HG03066 (cell line): ENCODE measurements around the gene CRACR2A.

ENCODE experiments used
- ATAC-seq: cut with Tn5 transposase; IDR thresholded peaks from one replicate; pipeline ENCODE4 v1.9.1; 2021; ENCODE audit warnings: low read depth; ENCODE audit not compliant: unreplicated experiment

CRACR2A gene

DNA sequence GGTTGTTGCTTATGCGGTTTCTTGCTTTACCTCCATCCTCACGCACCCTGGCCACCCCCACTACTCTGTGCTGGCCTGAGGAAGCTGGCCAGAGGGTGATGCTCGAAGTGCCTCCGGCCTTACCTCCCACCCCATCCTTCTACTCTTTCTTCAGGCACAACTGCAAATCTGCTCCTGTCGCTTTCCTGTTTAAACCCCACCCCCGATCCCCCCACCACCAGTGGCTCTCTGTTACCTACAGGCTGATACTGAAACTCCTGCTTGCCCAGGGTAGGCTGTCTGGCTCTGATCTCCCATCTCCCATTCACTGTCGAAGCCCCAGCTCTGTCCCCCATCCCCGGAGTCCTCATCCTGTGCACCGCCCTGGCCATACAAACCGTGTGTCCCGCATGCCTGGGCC lies 150.4 kb downstream of the CRACR2A start:
- no peak for ATAC-seq

DNA sequence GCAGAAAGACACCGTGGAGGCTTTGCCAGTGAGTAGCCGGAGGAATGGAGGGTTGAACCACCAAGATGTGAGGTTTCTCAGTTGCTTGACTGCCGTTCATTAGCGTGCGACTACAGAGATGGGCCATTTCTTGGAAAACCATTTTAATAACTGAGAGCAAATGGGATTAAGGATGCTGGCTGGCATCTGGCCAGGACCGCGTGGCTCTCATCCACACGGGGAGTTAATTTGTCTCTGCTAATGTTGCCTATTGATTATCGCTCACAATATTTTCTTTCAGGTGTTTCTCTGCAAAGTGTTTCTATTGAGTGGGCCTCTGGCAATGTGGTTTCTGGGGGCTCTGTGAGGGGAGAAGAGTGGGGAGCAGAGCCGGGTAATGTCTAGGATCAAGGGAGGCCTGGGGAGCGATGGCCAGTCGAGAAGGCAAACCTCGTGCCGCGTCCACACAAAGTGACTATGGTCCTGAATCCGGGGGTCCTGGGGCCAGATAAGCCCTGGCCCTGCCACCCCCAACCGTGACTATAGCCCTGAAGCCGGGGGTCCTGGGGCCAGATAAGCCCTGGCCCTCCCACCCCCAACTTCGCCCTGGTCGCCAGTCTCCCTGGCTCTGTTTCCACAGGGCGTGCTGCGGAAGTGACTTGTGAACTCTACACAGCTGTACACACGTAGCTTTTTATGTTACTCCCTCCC lies 151.3 kb downstream of the CRACR2A start:
- no peak for ATAC-seq

DNA sequence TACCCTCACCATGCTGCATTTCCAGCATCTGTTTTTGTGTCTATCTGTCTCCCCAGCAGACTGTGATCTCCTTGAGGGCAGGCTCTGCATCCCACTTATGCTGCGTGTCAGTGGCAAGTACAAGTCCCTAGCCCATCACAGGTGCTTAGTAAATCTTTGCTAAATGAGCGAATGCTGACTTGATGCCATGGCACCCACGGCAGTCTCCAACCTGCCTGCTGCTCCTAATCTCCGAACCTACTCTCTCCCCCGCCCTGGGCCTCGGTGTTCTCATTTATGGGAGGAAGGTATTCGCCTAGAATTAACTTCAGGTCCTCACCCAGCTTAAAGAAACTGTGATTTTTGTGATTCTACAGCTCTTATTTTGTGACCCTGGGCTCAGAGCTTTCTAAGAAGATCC lies 152.0 kb downstream of the CRACR2A start:
- ATAC-seq: no peak

DNA sequence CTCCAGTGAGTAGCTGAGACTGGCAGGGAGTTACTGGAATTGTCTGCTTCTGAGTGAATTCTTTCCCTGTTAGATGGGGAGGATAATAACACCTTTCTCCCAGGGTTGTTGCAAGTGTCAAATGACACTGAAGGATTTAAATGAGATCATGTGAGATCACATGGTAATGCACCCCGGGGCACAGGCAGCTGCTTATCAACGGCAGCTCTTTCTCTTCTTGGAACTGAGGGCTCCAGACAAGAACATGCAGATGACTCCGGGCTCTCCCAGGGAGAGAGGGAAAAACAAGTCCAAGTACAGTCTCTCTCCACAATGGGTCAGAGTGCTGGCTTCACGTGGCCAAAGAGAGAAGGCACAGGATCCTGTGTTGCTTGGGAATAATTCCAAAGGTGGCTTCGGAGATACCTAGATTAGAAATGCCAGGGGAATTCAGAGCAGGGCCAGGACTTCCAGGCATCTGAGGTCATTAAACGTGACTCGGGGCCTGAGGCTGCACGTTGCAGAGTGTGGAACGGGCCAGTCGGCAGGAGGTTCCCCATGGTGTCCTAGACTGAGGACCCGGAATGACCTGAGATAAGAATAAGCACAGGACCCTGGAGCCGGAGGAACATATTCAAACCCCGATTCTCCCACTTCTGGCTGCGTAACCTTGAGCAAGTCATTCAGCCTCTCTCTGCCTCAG lies 152.7 kb downstream of the CRACR2A start:
- ATAC-seq: no peak

DNA sequence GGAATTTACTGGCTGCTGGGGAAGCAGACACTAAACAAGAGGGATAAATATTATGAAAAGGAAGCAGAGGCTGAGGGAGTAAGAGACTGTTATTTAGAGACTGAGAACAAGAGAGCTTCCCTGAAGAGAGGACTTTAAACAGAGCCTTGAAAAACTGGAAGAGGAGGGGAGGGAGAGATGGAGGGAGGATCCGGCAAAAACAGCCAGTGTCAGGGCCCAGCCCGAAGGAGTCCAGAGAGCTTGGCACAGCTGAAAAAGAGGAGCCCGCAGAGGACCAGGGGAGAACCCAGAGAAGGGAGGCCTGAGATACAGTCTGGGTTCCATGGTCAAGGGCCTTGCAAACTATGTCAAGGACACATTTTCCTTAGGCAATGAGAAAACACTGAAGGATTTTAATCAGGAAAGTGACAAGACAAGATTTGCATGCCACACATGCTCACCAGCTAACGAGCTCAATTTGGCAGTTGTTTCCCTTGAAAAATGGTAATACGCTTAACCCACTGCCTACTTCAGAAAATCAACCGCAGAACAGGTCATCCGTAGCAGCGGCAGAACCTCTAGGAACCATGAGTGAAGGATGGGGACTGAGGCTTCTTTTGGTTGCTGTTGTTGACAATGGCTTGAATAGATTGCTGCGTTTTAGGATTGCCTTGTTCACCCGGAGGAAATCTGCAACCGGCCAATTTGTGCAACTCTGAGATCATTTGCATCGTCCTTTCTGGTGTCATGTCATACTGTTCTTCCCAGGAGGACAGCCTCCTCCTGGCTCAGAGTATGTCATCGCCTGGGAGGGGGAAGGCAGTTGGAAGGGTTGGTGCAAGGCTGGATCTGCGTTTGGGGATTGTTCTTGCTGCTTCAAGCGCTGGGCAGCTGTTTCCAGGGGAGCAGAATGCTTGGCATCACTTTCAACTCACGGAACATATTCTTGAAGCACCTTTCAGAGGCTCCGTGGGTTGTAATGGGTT lies 153.7 kb downstream of the CRACR2A start:
- no peak for ATAC-seq

DNA sequence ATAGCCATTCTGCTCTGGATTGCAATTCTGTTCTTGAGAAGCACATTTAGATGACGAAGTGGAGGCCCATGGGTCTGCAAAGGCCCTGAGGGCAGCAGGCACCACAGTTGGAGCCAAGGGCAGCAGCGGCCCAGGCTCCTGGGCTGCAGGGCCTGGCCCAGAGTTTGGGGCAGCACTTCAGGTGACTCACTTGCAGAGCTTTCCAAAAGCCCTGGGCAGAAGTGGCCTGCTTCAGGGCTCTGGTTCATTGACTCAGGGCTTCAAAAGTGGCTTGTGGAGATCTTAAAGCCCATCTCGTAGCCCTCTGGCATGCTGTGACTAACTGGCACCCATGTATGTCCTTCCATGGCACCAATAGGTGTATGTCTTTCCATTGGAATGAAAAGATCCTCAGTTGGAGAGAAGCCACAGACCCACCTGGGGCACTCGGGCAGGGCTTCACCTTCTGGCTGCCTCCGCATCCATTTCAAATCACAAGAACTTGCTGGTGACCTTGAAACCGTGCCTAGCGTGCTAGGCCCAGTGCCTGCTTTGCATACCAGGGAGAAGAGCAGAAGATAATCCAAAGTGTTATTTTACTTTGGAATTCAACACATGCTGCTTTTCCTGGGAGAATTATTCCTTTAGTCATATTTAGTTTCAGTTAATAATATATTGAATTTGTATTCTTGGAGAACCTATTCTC lies 155.2 kb downstream of the CRACR2A start:
- no peak for ATAC-seq

DNA sequence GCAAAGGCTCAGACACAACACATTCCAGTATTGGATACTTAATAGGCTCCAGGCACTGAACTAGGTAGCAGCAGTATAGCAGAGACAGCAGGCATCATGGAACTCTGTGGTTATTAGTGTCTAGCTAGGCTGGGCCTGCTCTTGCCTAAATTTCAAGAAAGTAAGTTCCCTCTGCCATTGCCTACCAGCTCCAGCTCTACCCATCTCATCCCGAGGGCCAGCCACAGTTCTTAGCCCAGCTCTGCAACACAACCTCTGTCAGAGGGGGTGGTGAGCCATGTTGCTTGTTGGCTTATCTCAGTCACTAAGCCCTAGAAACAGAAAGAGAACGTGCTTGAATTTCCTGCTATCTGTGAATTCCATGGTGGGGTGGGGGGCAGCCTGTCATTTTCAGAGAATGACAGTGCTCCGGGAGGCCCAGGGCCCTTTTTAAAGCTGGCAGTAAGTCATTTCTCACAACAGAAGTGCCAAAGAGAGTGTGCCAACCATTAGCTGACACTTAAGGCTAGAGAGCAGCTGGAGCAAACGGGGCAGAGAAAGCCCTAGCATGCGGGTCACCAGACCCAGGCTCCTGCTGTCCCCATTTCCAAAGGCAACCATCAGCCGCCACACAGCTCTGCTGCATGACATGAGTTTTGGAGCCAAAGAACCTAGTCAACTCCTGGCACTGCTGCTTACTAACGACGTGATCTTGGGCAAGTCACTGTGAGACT lies 156.1 kb downstream of the CRACR2A start:
- ATAC-seq: no peak

DNA sequence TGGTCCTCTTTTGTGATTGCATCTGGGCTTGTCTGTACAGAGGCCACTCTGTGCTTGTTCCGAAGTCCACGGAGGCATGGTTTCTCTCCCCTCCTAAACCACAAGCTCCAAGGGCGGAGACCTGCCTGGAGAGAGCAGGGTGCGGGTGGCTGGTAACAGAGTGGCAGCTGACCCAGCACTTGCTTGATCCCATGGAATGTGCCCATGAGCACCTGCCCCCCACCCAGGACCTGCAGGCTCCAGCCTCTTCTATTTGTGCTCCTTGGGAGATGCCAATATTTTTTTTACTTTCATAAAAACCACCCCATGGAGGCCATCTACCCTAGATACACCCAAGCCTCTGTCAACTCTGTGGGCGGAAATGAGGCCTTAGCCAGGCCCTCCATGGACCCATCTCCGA lies 157.2 kb downstream of the CRACR2A start:
- no peak for ATAC-seq

DNA sequence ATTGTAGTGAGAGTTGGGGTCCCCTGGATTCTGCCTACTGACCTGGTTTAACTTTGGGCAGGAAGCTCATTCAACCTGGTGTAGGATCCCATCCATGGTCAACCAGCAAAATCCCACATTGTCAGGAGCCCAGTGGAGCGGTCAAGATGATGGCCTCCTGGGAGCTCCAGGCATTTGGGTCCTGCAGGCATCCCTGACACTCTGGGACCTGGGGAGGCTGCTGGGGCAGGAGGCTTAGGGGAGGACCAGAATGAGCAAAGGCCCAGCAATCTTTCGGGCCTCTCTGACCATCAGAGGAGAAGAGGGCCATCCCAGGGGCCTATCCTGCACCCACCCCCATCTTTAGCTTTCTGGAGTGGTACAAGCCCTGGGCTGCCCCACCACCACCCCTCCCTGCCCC lies 157.9 kb downstream of the CRACR2A start:
- ATAC-seq: no peak

DNA sequence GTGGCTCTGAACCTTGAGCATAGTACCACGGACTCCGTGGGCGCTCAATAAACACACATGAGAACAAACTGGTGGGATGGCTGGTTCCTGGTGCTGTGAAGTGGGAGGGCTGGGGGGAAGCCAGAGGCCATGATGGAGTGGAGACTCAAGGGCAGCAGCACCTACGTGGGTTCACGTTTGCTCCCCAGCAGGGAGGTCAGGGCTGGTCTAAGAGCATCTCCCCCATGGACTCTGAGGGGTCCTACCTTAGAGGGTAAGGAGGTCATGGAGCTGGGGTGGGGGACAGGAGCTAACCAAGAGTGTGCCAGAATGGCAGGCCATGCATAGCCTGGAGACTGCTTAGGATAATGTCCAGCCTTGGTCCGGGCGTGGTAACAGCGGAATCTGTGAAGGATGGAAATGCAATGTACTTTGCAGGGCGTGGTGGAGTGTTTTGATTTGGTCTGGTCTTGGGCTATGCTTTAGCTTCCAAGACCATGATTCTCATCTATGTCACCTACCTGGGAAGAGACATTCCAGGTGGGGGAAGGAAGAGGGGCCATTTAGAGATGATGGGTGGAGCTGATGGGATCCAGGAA lies 158.9 kb downstream of the CRACR2A start:
- no peak for ATAC-seq

DNA sequence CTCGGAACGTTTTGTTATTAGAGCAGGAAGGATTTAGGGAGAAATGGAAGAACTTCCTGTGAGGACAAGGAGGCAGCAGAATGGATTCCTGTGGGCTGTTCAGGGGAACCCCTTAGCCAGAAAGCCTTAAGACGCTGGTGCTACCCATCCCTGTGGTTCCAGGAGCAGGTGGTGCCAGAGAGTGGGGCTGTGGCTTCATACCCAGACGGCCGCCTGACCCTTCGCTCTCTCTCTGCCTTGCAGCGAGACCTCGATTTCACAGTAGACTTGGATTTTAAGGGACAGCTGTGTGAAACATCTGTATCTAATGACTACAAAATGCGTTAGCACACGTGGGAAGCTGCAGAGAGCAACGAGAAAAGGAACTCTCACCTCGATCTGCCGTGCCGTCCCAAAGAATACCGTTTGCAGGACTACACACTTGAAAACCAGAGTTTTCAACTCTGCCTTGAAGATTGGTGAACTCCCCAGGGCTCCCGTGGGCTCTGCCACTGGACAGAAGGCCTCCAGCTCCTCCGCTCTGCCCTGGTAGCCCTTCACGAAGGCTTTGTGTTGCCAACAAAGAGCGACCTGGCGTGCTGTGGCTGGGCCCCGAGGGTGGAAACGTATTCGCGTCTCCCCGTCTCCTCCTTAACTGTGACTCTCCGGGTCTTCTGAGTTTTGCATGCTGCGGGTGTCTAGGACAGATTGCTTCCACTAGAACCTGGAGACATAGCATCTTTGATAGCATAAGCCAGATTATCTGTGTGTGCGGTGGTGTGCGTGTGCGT lies 159.9 kb downstream of the CRACR2A start:
- no peak for ATAC-seq

DNA sequence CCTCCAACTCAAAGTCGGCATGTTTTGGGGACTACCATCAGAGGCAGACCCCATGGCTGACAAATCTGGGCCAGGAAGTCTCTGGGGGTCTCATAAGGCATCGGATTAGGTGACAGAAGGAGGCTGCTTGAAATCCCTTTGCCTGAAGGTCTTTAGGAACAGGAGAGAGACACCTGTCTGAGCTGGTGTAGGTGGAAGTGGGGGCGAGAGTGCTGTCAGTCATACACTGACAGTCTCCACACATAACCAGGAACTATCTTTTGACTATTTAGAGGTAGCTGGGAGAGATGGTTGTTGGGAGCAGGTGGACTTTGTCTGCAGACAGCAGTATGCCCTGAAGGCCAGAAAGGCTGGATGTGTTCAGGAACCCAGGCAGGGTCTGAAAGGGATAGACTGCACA lies 163.2 kb downstream of the CRACR2A start:
- no peak for ATAC-seq

DNA sequence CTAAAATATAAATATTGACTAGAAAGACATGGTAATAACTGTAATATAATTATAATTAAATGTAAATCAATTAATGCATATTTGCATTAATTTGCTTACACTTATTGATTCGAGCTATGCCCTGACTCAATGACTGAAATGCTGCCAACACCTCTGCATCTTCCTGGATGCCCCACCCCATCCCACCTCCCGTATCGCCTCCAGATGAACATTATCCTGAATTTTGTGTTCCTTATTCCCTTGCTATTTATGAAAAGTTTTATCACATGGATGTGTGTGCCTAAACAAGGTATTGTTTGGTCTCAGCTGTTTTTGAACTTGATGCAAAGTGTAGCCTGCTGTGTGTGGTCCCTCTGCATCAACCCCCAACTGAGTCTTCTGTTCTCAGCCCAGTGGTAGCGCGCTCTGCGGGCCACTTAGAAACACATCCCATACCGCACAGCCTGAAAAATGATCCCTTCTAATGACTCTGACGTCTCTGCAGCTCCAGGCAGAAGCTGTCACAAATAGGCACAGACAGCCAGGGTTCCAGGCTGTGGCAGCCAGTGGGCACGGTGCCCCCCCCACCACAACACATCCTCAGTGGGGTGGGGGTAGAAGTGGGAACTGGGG lies 165.4 kb downstream of the CRACR2A start:
- ATAC-seq: no peak

DNA sequence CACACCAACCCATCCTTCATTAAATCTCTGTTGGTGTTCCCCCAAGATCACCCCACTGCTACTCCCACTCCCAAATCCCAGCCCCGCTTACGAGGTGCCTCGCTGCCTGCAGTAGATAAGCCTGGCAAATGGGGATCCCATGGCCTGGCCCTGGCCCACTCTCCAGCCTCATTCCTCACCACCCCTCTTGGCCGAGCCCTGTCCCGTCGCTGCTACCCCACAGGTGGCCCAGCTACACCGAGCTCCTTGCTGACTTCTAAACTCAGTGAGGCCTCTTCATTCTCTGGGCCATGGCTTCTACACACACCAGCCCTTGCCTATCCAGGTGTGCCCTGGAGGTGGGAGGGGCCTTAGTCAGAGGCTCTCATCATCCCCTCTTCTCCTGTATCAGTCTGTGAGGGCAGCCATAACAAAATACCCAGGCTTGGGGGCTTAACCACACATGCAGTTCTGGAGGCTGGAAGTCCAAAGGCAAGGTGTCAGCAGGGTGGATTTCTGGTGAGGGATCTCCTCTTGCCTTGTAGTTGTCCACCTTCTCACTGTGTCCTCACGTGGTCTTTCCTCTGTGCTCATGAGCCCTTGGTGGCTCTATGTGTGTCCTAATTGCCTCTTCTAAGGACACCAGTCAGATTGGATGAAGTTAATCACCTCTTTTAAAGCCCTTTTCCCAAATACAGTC lies 169.1 kb downstream of the CRACR2A start:
- no peak for ATAC-seq

DNA sequence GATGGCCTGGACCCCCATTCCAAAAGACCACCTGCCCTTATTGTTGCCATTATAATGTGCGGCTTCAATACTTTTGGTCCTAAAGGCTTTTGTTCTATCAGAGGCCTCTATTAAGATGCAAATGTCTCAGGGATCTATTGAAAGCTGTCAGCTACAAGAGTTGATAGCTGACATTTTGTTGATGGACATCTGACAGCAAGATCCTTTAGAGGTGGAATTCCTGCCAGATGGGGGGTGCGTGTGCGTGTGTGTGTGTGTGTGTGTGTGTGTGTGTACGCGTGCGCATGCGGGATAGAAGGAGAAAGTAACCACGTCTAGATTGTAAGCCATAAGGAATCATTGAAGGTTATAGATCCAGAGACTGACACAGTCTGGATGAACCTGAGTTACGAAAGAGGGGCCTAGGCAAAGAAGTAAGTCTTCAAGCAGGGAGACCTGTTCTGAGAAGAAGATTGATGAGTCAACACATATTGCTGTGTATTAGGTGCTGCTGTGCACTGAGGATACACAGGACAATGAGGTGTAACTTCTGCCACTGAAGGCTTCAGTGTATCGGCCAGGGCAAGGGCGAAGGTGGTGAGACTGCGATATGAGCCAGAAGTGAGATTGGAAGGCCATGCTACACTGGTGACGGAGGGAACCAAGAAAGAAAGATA lies 172.7 kb downstream of the CRACR2A start:
- ATAC-seq: no peak

DNA sequence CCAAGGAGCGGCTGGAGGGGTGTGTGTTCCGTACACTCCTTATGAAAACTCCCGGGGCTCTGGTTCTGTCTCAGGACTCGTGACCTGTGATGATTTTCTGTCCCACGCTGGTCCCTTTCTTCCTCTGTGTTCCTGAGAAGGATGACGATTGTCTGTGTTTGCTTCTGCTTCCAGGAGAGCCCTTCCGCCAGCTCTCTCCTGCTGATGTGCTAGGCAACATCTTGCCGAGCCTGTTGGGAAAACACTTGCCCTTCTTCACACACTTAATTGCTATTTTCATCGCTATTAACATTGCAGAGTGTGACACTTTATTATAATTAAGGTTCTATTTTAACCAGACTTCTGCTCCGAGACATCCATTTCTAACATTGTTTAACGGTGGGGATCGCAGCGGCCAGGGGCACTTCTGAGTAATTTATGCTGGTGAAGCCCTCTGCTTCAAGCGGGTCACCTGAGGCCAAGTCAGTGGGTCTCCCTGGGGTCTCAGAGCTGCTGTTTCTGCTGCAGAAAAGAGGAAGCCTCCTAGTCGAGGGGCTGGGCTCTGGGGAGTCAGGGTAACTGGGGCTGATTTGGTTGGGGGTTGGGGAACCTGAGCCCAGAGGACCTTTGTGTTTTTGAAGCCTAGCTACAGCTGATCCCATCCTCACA lies 173.3 kb downstream of the CRACR2A start:
- no peak for ATAC-seq

DNA sequence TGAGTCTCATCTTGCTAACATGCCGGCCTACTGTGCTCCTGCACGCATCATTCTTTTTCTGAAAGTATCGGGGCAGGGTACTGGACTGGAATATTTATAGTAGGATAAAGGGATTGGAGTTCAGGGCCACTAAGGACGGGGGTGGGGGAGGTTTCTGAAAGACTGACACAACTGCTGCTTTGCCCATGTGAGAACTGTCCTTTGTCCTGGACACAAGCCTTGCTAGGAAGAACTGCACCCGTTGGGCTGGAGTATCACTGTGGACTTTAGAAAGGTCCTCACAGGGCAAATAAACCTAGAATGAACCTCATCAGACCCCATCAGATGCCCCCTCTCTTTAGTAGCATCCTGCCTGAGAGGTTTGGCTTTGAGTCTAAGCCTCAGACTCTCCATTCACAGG lies 174.4 kb downstream of the CRACR2A start:
- no peak for ATAC-seq
